ENCODE data around the gene MCF2L2. TPM values are rescaled to one million over a fixed set of nuclear protein-coding genes. Genes with fewer than 3 reads are reported as not detected.

MCF2L2 gene
- total and polyA plus RNA-seq, 9 of the 15 experiments (the other 6 are each of a cell fraction or from before 2014, with no cell fraction given): 0.56 to 4.2 (median 3.0) TPM

DNA sequence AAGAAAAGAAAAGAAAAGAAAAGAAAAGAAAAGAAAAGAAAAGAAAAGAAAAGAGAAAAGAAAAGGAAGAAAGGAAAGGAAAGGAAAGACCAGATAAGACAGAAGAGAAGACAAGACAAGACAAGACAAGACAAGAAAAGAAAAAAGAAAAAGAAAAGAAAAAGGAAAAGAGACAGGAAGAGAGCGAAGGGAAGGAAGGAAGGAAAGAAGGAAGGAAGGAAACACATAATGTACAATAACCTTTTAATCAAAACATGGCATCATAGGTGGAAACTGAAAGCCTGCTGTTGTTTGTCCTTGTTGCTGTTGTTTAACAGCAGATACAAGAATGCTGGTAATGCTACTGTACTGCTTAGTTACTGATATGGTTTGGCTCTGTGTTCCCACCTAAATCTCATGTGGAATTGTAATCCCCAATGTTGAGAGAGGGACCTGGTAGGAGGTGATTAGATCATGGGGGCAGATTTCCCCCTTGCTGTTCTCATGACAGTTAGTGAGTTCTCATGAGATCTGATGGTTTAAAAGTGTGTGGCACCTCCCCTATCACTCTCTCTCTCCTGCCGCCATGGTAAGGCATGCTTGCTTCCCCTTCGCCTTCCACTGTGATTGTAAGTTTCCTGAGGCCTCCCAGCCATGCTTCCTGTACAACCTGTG, 67.3 kb downstream of the MCF2L2 start (continued):
- TF ChIP-seq, protein P1, sequence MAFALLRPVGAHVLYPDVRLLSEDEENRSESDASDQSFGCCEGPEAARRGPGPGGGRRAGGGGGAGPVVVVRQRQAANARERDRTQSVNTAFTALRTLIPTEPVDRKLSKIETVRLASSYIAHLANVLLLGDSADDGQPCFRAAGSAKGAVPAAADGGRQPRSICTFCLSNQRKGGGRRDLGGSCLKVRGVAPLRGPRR (CRISPR knock-in tag; IDR thresholded peaks at IDR 0.05): no peak
- TF ChIP-seq, protein P2, sequence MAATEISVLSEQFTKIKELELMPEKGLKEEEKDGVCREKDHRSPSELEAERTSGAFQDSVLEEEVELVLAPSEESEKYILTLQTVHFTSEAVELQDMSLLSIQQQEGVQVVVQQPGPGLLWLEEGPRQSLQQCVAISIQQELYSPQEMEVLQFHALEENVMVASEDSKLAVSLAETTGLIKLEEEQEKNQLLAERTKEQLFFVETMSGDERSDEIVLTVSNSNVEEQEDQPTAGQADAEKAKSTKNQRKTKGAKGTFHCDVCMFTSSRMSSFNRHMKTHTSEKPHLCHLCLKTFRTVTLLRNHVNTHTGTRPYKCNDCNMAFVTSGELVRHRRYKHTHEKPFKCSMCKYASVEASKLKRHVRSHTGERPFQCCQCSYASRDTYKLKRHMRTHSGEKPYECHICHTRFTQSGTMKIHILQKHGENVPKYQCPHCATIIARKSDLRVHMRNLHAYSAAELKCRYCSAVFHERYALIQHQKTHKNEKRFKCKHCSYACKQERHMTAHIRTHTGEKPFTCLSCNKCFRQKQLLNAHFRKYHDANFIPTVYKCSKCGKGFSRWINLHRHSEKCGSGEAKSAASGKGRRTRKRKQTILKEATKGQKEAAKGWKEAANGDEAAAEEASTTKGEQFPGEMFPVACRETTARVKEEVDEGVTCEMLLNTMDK (IDR thresholded peaks at IDR 0.05; ENCODE audit: borderline replicate concordance, insufficient read depth, low read depth, low read length, poor library complexity, severe bottlenecking): no peak
- TF ChIP-seq STAG1 (CRISPR knock-in tag; IDR thresholded peaks at IDR 0.05; ENCODE audit: borderline replicate concordance): no peak
- TF ChIP-seq, protein P3, sequence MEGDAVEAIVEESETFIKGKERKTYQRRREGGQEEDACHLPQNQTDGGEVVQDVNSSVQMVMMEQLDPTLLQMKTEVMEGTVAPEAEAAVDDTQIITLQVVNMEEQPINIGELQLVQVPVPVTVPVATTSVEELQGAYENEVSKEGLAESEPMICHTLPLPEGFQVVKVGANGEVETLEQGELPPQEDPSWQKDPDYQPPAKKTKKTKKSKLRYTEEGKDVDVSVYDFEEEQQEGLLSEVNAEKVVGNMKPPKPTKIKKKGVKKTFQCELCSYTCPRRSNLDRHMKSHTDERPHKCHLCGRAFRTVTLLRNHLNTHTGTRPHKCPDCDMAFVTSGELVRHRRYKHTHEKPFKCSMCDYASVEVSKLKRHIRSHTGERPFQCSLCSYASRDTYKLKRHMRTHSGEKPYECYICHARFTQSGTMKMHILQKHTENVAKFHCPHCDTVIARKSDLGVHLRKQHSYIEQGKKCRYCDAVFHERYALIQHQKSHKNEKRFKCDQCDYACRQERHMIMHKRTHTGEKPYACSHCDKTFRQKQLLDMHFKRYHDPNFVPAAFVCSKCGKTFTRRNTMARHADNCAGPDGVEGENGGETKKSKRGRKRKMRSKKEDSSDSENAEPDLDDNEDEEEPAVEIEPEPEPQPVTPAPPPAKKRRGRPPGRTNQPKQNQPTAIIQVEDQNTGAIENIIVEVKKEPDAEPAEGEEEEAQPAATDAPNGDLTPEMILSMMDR (IDR thresholded peaks at IDR 0.05 in 2 of 3, conservative IDR thresholded peaks at IDR 0.05 in 1 of 3; ENCODE audit: insufficient read depth in 2 of 3, low read depth in 1 of 3, low read length in 3 of 3): no peak
- no peak for TF ChIP-seq ESRRB (CRISPR knock-in tag; IDR thresholded peaks at IDR 0.05; ENCODE audit: borderline replicate concordance)
- TF ChIP-seq ZNF316 (IDR thresholded peaks at IDR 0.05): peak; percentile 5; the same call in 1 of the 2 replicates
- TF ChIP-seq, protein P4, sequence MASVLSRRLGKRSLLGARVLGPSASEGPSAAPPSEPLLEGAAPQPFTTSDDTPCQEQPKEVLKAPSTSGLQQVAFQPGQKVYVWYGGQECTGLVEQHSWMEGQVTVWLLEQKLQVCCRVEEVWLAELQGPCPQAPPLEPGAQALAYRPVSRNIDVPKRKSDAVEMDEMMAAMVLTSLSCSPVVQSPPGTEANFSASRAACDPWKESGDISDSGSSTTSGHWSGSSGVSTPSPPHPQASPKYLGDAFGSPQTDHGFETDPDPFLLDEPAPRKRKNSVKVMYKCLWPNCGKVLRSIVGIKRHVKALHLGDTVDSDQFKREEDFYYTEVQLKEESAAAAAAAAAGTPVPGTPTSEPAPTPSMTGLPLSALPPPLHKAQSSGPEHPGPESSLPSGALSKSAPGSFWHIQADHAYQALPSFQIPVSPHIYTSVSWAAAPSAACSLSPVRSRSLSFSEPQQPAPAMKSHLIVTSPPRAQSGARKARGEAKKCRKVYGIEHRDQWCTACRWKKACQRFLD (CRISPR knock-in tag; IDR thresholded peaks at IDR 0.05): no peak
- TF ChIP-seq RCOR1 (IDR thresholded peaks at IDR 0.05; ENCODE audit: borderline replicate concordance in 1 of 2, low read depth in 2 of 2, low read length in 2 of 2): peak; percentile 80 to 84; a peak in 3 of 4 replicates
- TF ChIP-seq ILF3 (IDR thresholded peaks at IDR 0.05; ENCODE audit: borderline replicate concordance): no peak
- peak; percentile 50 for TF ChIP-seq ARHGAP35 (IDR thresholded peaks at IDR 0.05; ENCODE audit: partially characterized antibody)
- TF ChIP-seq FOXA1 (IDR thresholded peaks at IDR 0.05; ENCODE audit: borderline replicate concordance): no peak
- TF ChIP-seq CCAR2 (IDR thresholded peaks at IDR 0.05; ENCODE audit: low read depth, low read length): no peak
- no peak for TF ChIP-seq HEY1 (CRISPR knock-in tag; IDR thresholded peaks at IDR 0.05; ENCODE audit: borderline replicate concordance)
- no peak for TF ChIP-seq ZNF140 (CRISPR knock-in tag; IDR thresholded peaks at IDR 0.05)
- TF ChIP-seq, protein P5, sequence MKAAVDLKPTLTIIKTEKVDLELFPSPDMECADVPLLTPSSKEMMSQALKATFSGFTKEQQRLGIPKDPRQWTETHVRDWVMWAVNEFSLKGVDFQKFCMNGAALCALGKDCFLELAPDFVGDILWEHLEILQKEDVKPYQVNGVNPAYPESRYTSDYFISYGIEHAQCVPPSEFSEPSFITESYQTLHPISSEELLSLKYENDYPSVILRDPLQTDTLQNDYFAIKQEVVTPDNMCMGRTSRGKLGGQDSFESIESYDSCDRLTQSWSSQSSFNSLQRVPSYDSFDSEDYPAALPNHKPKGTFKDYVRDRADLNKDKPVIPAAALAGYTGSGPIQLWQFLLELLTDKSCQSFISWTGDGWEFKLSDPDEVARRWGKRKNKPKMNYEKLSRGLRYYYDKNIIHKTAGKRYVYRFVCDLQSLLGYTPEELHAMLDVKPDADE (conservative IDR thresholded peaks at IDR 0.05; ENCODE audit: control insufficient read depth, low read depth, low read length): no peak
- TF ChIP-seq, protein P6, sequence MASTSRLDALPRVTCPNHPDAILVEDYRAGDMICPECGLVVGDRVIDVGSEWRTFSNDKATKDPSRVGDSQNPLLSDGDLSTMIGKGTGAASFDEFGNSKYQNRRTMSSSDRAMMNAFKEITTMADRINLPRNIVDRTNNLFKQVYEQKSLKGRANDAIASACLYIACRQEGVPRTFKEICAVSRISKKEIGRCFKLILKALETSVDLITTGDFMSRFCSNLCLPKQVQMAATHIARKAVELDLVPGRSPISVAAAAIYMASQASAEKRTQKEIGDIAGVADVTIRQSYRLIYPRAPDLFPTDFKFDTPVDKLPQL (IDR thresholded peaks at IDR 0.05; ENCODE audit: extremely low read depth, insufficient read length): no peak
- TF ChIP-seq, protein P7, sequence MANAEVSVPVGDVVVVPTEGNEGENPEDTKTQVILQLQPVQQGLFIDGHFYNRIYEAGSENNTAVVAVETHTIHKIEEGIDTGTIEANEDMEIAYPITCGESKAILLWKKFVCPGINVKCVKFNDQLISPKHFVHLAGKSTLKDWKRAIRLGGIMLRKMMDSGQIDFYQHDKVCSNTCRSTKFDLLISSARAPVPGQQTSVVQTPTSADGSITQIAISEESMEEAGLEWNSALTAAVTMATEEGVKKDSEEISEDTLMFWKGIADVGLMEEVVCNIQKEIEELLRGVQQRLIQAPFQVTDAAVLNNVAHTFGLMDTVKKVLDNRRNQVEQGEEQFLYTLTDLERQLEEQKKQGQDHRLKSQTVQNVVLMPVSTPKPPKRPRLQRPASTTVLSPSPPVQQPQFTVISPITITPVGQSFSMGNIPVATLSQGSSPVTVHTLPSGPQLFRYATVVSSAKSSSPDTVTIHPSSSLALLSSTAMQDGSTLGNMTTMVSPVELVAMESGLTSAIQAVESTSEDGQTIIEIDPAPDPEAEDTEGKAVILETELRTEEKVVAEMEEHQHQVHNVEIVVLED (CRISPR knock-in tag; IDR thresholded peaks at IDR 0.05): no peak
